NCI-H510A (cell line): ENCODE measurements around the gene FCRL6.

Experiments used
- DNase-seq: peaks from one replicate; lab custom pipeline; 2025; lab: John Stamatoyannopoulos, UW

FCRL6 gene

GRCh38 chr1:159799446-159799985, 2.6 kb upstream of the FCRL6 start:
- no peak for DNase-seq

GRCh38 chr1:159800177-159800930, 1.8 kb upstream of the FCRL6 start:
- DNase-seq: no peak

DNA sequence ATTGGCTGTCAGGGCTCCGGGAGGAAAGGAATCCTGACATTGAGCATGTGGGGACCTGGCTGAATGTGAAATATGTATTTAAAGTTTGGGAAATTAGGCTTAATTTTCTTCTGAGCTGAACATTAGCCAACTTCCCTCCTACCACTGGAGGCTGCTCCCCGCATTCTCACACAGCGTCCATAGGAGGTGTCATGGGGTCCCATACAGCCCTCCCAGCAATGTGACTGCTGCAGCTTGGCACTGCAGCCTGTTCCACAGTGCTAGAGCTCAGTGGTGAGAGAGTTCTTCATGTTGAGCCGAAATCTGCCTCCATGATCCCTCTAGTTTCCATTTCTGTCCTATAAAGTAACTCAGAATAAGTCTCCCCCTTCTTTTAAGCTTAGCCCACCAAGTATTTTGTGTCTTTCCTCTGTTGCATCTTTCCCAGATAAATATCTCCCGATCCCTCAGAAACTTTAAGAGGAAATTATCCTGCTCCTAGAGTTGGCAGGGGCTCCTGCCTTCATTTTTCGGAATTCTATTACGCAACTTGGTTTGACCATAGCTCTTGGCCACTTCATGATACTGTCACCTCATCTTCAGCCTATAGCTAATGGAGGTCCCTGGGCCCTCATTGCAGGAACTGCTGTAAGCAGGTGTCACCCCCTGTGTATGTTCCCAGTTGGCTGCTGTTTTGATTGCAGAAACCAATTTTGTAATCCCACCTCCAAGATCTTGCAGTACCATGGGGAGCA, 2.0 kb downstream of the FCRL6 start:
- no peak for DNase-seq

GRCh38 chr1:159804924-159805323, 2.8 kb downstream of the FCRL6 start:
- no peak for DNase-seq

DNA sequence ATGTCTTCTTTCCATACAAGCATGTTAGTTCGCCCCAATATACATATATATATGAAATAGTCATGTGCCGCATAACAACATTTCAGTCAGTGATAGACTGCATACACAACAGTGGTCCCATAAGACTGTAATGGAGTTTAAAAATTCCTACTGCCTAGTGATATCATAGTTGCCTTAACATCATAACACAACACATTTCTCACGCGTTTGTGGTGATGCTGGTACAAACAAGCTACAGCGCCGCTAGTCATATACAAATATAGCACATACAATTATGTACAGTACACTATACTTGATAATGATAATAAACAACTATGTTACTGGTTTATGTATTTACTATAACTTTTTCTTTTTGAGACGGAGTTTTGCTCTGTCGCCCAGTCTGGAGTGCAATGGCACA, 13.8 kb downstream of the FCRL6 start:
- no peak for DNase-seq

DNA sequence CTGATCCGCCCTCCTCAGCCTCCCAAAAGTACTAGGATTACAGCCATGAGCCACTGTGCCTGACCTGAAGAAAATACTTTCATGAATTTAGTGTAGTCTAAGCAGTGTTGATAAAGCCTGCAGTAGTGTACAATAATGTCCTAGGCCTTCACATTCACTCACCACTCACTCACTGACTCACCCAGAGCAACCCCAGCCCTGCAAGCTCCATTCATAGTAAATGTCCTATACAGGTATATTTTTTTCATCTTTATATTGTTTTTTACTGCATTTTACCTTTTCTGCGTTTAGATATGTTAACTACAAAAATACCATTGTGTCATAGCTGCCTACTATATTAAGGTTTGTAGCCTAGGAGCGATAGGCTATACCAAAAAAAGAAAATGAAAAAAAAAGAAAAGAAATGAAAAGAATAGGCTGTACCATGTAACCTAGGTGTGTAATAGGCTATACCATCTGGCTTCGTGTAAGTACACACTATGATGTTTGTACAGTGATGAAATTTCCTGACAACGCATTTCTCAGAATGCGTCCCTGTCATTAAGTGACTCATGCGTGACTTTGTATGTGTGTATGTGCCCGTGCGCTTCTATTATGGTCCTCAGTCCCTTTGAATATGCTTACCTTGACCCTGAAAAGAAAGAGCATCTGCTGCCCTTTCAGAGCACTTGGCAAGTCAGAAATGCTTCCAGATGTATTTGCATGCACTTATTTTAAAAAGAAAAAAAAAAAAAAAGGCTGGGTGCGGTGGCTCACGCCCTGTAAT, 15.3 kb downstream of the FCRL6 start:
- peak; percentile 91 for DNase-seq

DNA sequence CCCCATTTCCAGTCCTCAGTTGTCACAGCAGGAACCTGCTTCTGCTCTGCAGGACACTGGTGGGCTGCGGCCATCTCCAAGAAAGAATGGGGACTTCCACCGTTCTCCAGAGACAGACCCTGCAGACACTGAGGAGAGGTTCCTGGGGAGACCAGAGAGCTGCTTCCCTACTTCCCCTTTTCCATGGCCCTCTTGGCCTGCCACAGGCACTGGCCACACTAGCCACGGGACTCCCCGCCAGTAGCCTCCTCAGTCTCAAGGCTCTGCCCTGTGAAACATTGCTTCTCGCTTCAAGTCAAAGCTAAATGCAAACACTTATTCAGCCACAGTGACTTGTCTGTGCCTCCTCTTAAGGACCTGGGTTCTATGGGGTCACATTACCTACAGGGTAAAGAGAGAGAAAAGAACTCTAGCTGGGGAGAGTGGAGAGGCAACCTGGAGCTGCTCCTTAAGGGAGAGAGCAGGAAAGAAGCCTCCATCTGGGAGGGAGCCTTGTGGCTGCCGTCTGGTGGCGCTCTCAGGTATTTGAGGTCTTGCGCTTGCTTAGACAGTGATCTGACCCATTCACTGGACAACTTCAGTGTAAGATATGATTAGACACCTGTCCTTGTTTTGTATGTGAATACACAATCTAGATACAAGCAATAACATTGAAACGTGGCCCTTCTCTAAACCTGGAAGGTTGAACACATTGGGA, 19.2 kb downstream of the FCRL6 start:
- no peak for DNase-seq

- DNase-seq: no peak
Observed at GRCh38 chr1:159823406-159823805, 21.2 kb downstream of the FCRL6 start.

- DNase-seq: no peak
Observed at GRCh38 chr1:159825564-159825963, 23.4 kb downstream of the FCRL6 start.

DNA sequence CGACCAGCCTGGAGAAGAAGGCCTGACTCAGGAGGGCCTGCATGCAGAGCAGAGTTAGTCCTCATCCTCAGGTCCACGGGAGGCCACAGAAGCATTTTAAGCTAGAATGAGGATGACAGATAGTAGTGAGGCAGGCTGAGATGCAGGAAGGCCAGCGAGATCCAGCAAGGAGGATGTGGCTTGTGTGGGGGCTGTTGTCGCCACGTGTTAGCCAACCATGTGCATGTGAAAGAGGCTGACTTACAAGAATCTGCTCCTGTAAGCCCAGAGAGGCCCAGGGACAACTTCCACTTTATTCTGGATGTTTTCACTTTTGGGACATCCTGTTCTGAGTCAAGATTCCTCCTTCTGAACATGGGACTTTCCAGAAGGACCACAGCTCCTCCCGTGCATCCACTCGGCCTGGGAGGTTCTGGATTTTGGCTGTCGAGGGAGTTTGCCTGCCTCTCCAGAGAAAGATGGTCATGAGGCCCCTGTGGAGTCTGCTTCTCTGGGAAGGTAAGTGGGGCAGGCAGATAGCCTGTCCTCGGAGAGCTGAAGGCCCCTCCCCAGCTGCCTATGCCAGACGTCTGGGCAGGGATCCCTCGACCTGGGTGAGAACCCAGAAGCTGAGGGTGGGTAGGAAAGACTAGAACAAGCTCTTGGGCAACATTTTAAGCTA, 24.4 kb downstream of the FCRL6 start, which contains the start of gene SLAMF8:
TSS of gene SLAMF8 (plus strand) at position 433 of the 661 bp plus-strand sequence. CDS start at position 459, 26 bp downstream.
- no peak for DNase-seq

DNA sequence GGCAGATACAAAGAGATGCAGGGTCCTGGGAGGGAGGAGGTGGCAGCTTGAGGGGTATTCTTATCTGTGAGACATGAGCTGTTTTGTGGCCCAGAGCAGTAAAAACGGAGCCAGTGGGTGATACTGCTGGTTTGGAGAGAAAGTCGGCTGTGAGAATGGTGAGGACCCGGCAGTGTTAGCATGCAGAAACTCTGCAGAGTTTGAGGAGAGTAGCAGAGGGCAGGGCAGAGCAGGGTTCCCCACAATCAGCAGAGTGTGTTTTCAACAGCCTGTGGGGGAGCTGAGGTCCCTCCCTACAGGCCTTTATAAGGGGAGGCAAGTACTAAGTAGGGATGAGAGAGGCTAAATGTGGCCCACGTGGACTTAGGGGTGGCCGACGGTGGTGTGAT, 24.9 kb downstream of the FCRL6 start:
- DNase-seq: no peak

- no peak for DNase-seq
Observed at GRCh38 chr1:159827549-159827948, 25.4 kb downstream of the FCRL6 start.

DNA sequence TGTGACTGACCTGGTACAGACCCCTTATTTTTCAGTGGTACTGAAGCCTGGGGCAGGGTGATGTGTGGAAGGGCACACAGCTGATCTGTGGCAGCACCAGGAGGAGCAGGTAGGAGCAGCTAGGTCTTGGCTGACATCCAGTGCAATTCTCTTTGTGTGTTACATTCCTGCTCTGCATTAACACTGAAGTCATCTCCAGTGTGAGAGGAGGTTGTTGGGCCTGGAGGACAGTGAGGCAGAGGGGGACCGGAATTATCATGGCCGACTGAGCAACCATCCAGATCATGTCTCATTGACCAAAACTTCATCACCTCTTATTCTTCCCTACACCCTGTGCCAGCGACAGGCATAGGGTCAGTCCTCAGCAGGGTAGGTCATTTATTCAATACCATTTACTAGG, 26.0 kb downstream of the FCRL6 start:
- DNase-seq: no peak

- no peak for DNase-seq
Observed at GRCh38 chr1:159828581-159829272, 26.6 kb downstream of the FCRL6 start.

DNA sequence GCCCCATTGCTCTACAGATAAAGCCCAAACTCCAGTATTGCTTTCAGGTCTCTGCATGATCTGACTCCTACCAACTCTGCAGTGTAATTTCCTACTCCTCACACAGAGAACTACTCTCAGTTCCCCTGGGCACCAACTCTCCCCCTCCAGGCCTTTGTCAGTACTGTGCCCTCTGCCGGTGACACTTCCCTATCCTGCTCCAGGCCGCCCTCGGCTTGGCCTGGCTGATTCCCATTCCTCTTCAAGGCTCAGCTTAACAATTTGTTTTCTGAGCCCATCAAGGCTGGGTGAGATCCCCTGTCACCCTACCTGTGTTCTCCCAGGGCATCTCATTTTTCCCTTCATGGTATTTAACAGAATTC, 27.1 kb downstream of the FCRL6 start:
- DNase-seq: peak; percentile 33

- DNase-seq: no peak
Observed at GRCh38 chr1:159829822-159830465, 27.8 kb downstream of the FCRL6 start.

GRCh38 chr1:159830722-159831121, 28.6 kb downstream of the FCRL6 start:
- DNase-seq: no peak

- DNase-seq: no peak
Observed at GRCh38 chr1:159831412-159832141, 29.4 kb downstream of the FCRL6 start.

GRCh38 chr1:159832309-159832708, 30.1 kb downstream of the FCRL6 start:
- no peak for DNase-seq

DNA sequence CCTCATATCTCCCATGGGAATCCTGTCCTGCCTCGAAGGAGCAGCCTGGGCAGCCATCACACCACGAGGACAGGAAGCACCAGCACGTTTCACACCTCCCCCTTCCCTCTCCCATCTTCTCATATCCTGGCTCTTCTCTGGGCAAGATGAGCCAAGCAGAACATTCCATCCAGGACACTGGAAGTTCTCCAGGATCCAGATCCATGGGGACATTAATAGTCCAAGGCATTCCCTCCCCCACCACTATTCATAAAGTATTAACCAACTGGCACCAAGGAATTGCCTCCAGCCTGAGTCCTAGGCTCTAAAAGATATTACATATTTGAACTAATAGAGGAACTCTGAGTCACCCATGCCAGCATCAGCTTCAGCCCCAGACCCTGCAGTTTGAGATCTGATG, 33.2 kb downstream of the FCRL6 start:
- no peak for DNase-seq
